Effector memory CD8-positive, alpha-beta T cell (primary cell): ENCODE measurements around the gene C19orf25.

Experiments used
- ATAC-seq: fragments of 150-1000 bp; cut with Tn5 transposase; replicated peaks from 2 replicates; pipeline ENCODE4 v1.10.0; 2021; ENCODE audit warnings: mild to moderate bottlenecking, moderate library complexity
- DNase-seq, 3 experiments: peaks; one replicate each; pipeline ENCODE4 v3.0.0; 2021
- H3K27ac Mint-ChIP-seq, 2 donors: one replicate each; pipeline ENCODE4 v1.8.0; 2022; ENCODE audit warnings: mild to moderate bottlenecking in 2 of 2, mixed read lengths in 2 of 2, moderate library complexity in 2 of 2
- H3K27me3 Mint-ChIP-seq, 2 donors: one replicate each; pipeline ENCODE4 v1.8.0; 2022; ENCODE audit warnings: mixed read lengths in 2 of 2
- H3K36me3 Mint-ChIP-seq: one replicate; pipeline ENCODE4 v1.8.0; 2022; ENCODE audit warnings: mild to moderate bottlenecking, moderate library complexity, mixed read lengths; ENCODE audit not compliant: insufficient read depth
- H3K4me1 Mint-ChIP-seq, 2 donors: one replicate each; pipeline ENCODE4 v1.8.0; 2022; ENCODE audit warnings: low read depth in 2 of 2, mixed read lengths in 2 of 2
- H3K4me3 Mint-ChIP-seq, 2 donors: one replicate each; pipeline ENCODE4 v1.8.0; 2022; ENCODE audit warnings: mild to moderate bottlenecking in 2 of 2, mixed read lengths in 2 of 2, moderate library complexity in 2 of 2
- H3K9me3 Mint-ChIP-seq, 2 donors: one replicate each; pipeline ENCODE4 v1.8.0; 2022; ENCODE audit warnings: mixed read lengths in 2 of 2

The C19orf25 gene

DNA sequence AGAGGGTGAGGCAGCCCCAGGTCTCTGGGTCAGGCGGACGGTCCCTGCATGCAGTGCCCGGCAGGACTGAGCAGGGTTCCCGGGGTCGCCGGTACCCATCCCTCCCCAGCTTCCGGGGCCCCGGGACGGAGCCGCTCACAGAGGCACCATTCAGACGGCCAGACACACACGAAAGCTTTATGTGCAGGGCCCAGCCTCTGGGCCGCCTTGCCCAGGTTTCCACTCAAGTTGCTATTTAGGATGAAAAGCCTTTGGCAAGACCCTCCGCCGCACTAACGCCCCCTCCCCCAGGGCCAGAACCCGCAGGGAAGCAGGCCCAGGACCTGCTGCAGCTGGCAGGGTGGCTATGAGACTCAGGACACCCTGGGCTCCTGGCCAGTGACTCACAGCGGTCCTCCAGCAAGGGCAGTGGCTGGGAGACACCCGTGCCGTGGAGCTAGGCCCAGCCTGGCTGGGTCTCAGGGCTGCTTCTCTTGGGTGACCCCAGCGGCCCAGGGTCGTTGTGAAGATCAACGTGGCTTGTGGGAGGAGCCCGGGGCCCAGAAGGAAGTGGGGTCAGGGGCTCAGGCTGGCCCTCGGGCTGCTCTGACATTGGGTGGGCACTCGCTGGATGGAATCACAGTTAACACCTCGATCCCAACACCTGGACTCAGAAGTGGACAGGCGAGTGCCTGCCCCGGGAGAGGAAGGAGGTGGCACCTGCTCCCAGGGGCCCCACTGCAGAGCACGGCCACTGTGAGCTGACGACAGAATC is 4.8 kb downstream of the C19orf25 start:
- Mint-ChIP-seq H3K4me3 (no peak overlapping the region), H3K4me1 (peaks cover 4 to 26% of the 10 kb centered on the region in 2 donors), H3K9me3 (no peaks in the 10 kb centered on the region), H3K27me3 (peaks cover 0 to 18% of the 10 kb centered on the region in 2 donors), H3K27ac (no peak overlapping the region), H3K36me3 (peaks cover 15% of the 10 kb centered on the region)
- DNase-seq (no peak), ATAC-seq (no peak)

DNA sequence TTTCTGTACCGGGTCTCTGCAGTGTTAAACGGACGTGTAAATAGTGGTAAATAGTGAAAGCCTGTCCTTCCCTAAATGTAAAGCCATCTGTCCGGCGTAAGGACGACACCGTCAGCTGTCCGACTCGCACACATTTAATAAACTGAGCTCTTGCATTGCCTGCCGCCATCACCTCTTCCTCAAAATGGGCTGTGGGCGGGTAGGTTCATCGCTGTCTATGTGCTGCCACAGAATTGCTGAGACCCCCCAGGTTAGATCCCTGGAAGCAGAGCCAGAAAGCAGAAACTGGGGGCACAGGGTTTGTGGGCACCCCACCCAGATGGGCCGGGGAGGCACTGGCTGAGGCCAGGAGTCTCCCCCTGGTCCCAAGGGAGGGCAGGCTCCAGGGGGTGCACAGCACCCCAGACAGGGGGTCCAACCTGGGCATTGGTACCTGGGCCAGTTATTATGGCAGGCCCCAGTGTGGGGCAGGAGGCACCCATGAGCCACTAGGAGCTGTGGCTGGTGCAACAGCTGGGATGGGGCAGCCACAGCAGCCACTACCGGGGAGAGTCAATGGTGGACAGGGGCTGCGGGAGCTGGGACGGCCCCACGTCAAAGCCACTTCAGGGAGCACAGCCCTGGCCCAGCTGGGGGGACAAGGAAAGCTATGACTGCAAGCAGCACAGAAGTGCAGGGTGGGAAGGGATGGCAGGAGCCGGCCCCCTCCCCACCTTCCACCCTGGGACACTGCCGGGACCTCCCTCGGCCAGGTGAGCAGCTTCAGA is 5.7 kb downstream of the C19orf25 start:
- peaks cover 0 to 22% of the 10 kb centered on the region in 2 donors for H3K4me1 Mint-ChIP-seq
- no peak for ATAC-seq
- no peaks in the 10 kb centered on the region for H3K9me3 Mint-ChIP-seq
- H3K27me3 Mint-ChIP-seq = peaks cover 0 to 18% of the 10 kb centered on the region in 2 donors
- DNase-seq = no peak
- peaks cover 12% of the 10 kb centered on the region for H3K36me3 Mint-ChIP-seq
- H3K4me3 Mint-ChIP-seq = peak overlapping the region in 1 of 2 donors; percentile 8
- no peak overlapping the region for H3K27ac Mint-ChIP-seq

DNA sequence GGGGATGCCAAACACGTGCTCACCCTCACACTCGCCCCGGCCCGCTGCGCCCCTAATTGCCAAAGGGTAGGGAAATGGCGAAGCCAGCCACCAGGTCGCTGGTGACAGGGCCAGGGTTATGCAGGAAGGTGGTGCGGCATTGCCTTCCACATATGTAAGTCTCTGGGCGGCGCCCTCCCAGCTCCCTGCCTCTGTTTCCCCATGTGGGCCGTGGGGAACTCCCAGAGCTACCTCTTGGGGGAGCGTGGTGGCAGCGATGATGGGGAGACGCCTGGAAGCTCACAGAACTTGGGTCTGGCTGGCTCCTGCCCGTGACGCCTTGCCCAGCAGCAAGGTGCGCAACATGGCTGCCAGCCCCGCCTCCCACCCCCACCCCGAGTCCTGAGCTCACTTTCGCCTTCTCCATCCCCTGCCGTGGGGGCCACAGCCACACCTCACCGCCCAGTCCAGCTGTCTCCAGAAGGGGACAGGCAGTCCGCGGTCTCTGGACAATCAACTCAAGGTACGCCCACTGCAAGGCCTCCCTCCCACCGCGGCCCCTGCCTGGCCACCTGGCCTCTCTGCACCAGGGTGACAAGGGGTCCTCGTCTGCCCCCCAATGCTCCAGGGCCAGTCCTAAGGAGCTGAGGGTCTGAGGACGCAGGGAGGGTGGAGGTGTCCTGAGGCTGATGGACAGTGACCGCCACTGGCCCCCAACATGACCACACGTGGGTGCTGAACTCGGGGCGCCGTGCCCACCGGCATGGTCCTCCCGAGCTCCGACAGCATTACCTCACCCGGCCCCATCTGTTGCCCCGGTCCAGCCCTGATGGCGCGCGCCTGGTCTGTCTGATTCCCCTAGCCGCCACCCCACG is 6.6 kb downstream of the C19orf25 start:
- peak overlapping the region in 1 of 2 donors; percentile 81 for H3K4me3 Mint-ChIP-seq
- peaks cover 12% of the 10 kb centered on the region for H3K36me3 Mint-ChIP-seq
- H3K9me3 Mint-ChIP-seq = no peaks in the 10 kb centered on the region
- DNase-seq (no peak), ATAC-seq (no peak)
- peaks cover 0 to 17% of the 10 kb centered on the region in 2 donors for H3K4me1 Mint-ChIP-seq
- peaks cover 0 to 18% of the 10 kb centered on the region in 2 donors for H3K27me3 Mint-ChIP-seq
- H3K27ac Mint-ChIP-seq = no peak overlapping the region

GRCh38 chr19:1471515-1472160 is 7.4 kb downstream of the C19orf25 start:
- peaks cover 0 to 18% of the 10 kb centered on the region in 2 donors for H3K27me3 Mint-ChIP-seq
- no peak overlapping the region for H3K27ac Mint-ChIP-seq
- peaks cover 0 to 17% of the 10 kb centered on the region in 2 donors for H3K4me1 Mint-ChIP-seq
- DNase-seq (no peak), ATAC-seq (no peak)
- no peaks in the 10 kb centered on the region for H3K9me3 Mint-ChIP-seq
- H3K4me3 Mint-ChIP-seq = peak overlapping the region; percentile 80 to 81
- peaks cover 7% of the 10 kb centered on the region for H3K36me3 Mint-ChIP-seq

DNA sequence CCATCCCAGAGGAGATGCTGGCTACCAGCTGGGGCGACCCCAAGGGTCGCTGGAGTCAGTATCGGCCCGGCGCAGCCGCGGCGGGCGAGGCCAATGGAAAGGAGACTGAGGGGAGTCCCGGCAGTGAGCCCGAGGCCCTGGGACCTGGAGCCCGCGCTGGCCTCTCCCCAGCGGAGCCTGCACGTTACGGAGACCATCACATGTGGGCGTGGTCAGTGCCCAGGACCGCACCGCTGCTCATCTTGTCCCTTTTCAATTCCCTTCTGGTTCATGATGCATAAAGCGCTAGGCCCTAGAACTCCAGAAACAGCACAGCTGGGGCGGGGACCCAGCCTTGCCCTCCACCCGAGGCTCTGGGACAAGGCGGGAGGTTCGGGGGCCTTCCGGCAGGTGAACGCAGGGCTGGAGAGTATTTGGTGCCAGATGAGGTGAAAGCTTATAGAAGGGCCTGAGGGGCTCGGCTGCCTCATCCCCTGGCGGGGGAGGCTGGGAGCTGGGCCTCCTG is 8.0 kb downstream of the C19orf25 start:
- DNase-seq = no peak
- H3K36me3 Mint-ChIP-seq = peaks cover 4% of the 10 kb centered on the region
- H3K27ac Mint-ChIP-seq = no peak overlapping the region
- peaks cover 0 to 17% of the 10 kb centered on the region in 2 donors for H3K4me1 Mint-ChIP-seq
- no peaks in the 10 kb centered on the region for H3K9me3 Mint-ChIP-seq
- peaks cover 0 to 18% of the 10 kb centered on the region in 2 donors for H3K27me3 Mint-ChIP-seq
- H3K4me3 Mint-ChIP-seq = peak overlapping the region; percentile 80 to 81
- peak; percentile 26 for ATAC-seq

DNA sequence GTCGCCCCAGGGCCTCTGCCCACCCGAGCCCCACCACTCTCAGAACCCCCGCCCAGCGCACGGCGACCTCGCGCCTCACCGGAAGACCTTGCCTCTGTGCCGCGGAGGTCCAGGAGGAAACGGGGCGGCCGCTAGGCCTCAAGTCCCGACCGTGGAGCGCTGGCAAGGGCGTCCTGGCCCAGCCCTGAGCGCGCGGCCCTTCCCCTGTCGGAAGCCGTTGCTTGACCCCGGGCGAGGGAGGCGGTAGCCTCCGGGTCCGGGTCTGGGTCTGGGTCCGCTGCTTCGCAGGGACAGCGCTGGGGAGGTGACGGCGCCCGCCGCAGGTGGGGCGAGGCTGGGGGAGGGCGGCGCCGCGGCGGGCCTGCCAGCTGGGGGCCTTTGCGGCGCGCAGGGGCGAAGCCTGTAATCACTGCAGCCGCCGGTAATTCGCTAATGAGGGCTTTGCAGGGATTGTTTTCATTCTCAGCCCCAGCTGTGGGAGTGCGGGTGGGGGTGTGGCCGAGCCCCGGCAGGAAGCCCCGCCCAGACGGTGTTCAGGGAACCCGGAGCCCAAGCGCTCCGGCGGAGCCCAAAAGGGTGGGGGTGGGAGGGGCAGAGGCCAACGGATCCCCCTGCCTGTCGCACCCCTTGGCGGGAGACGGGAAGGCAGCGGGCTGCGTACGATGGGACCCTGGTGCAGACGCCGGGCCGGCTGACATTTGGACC is 8.6 kb downstream of the C19orf25 start:
- Mint-ChIP-seq H3K4me3 (peak overlapping the region; percentile 80 to 81), H3K36me3 (peaks cover 4% of the 10 kb centered on the region), H3K9me3 (no peaks in the 10 kb centered on the region), H3K27ac (no peak overlapping the region), H3K27me3 (peaks cover 0 to 18% of the 10 kb centered on the region in 2 donors), H3K4me1 (peaks cover 0 to 19% of the 10 kb centered on the region in 2 donors)
- ATAC-seq = peak; percentile 61
- DNase-seq = peak; percentile 55 to 57 (median 57)

DNA sequence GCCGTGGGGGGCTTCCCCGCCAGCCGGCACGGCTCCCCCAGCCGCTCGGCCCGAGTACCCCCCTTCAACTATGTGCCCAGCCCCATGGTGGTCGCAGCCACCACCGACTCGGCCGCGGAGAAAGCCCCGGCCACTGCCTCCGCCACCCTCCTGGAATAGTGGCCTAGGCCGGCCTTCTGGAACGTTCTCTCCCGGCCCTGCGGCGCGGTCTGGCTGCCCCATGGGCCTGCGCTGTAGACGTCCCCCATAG is 9.0 kb downstream of the C19orf25 start:
- peaks cover 0 to 18% of the 10 kb centered on the region in 2 donors for H3K27me3 Mint-ChIP-seq
- H3K4me1 Mint-ChIP-seq = peaks cover 0 to 19% of the 10 kb centered on the region in 2 donors
- ATAC-seq (no peak), DNase-seq (no peak)
- H3K4me3 Mint-ChIP-seq = peak overlapping the region; percentile 80 to 81
- H3K36me3 Mint-ChIP-seq = peaks cover 4% of the 10 kb centered on the region
- no peak overlapping the region for H3K27ac Mint-ChIP-seq
- H3K9me3 Mint-ChIP-seq = no peaks in the 10 kb centered on the region

GRCh38 chr19:1469255-1470054 is 9.6 kb downstream of the C19orf25 start:
- Mint-ChIP-seq H3K4me3 (peak overlapping the region; percentile 80 to 81), H3K27ac (no peak overlapping the region), H3K9me3 (no peaks in the 10 kb centered on the region), H3K36me3 (peaks cover 1% of the 10 kb centered on the region), H3K27me3 (peaks cover 0 to 18% of the 10 kb centered on the region in 2 donors), H3K4me1 (peaks cover 0 to 17% of the 10 kb centered on the region in 2 donors)
- DNase-seq (no peak), ATAC-seq (peak; percentile 63)

GRCh38 chr19:1468821-1469254 is 10.2 kb downstream of the C19orf25 start:
- peak; percentile 6 for ATAC-seq
- H3K27me3 Mint-ChIP-seq = peaks cover 0 to 18% of the 10 kb centered on the region in 2 donors
- H3K9me3 Mint-ChIP-seq = no peaks in the 10 kb centered on the region
- H3K36me3 Mint-ChIP-seq = no peaks in the 10 kb centered on the region
- H3K4me1 Mint-ChIP-seq = peaks cover 0 to 14% of the 10 kb centered on the region in 2 donors
- peak overlapping the region; percentile 45 to 66 for H3K4me3 Mint-ChIP-seq
- no peak for DNase-seq
- H3K27ac Mint-ChIP-seq = no peak overlapping the region

GRCh38 chr19:1468274-1468820 is 10.7 kb downstream of the C19orf25 start:
- peak overlapping the region; percentile 45 to 66 for H3K4me3 Mint-ChIP-seq
- no peaks in the 10 kb centered on the region for H3K9me3 Mint-ChIP-seq
- no peaks in the 10 kb centered on the region for H3K36me3 Mint-ChIP-seq
- ATAC-seq (no peak), DNase-seq (no peak)
- no peak overlapping the region for H3K27ac Mint-ChIP-seq
- peaks cover 0 to 16% of the 10 kb centered on the region in 2 donors for H3K27me3 Mint-ChIP-seq
- H3K4me1 Mint-ChIP-seq = peaks cover 0 to 12% of the 10 kb centered on the region in 2 donors

- H3K4me1 Mint-ChIP-seq = peaks cover 0 to 9% of the 10 kb centered on the region in 2 donors
- H3K27ac Mint-ChIP-seq = no peak overlapping the region
- DNase-seq (no peak), ATAC-seq (no peak)
- no peaks in the 10 kb centered on the region for H3K9me3 Mint-ChIP-seq
- H3K27me3 Mint-ChIP-seq = peaks cover 0 to 11% of the 10 kb centered on the region in 2 donors
- no peaks in the 10 kb centered on the region for H3K36me3 Mint-ChIP-seq
- peak overlapping the region in 1 of 2 donors; percentile 45 for H3K4me3 Mint-ChIP-seq
Measured at GRCh38 chr19:1467490-1468273, 11.3 kb downstream of the C19orf25 start.
